HG02840 (cell line): ENCODE measurements around the gene SPNS2.

ENCODE experiments used
- ATAC-seq: cut with Tn5 transposase; IDR thresholded peaks from one replicate; pipeline ENCODE4 v1.9.1; 2021; ENCODE audit warnings: mild to moderate bottlenecking, moderate library complexity, moderate number of reproducible peaks; ENCODE audit not compliant: unreplicated experiment, low FRiP score

SPNS2 gene

GRCh38 chr17:4498461-4499397 lies at the start of gene SPNS2:
SPNS2 (plus strand) TSS chr17:4498881; CDS start chr17:4499048, 167 bp downstream.
- no peak for ATAC-seq

- no peak for ATAC-seq
Measured at GRCh38 chr17:4449736-4450135, 48.9 kb upstream of the SPNS2 start.

- no peak for ATAC-seq
Measured at GRCh38 chr17:4450710-4451316, 47.9 kb upstream of the SPNS2 start.

DNA sequence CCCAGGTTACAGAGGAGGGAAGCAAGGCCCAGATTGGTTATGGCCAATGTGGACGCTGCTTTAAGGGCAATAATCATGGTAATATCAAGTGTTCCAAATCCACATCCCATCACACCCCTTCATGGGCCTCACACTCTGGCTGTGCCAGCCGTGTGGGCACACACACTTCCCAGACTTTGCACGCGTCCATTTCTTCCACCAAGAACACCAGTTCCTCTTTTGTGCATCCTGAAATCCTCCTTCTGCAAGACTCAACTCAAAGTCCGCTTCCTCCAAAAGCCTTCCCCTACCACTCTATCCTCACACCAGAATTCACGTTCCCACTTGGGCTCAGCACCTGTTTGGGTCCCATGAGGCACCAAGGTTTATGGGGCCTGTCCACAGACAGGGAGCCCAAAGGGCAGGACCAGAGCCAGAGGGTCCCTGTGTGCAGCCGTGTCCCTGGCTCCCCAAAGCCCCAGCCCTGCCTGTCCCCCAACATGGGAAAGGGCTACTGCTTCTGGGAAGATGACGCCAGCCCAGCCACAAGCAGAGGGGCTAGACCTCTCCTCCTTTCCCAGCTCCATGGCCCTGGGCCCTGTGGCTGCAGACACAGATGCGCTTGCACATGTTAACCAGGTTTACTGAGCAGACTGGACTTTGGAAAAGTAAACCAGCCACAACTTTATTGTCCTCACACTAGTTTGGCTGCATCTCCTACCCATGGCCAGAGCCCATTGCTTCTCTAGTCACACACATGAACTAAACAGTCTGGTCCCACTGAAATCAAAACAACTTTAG lies 44.7 kb upstream of the SPNS2 start:
- ATAC-seq = no peak

- ATAC-seq = no peak
Measured at GRCh38 chr17:4460661-4461060, 38.0 kb upstream of the SPNS2 start.

GRCh38 chr17:4463818-4464476 lies 34.7 kb upstream of the SPNS2 start:
- ATAC-seq = no peak

GRCh38 chr17:4465786-4466185 lies 32.9 kb upstream of the SPNS2 start:
- no peak for ATAC-seq

GRCh38 chr17:4467287-4467686 lies 31.4 kb upstream of the SPNS2 start:
- no peak for ATAC-seq

GRCh38 chr17:4469552-4469951 lies 29.1 kb upstream of the SPNS2 start:
- ATAC-seq = no peak

- ATAC-seq = no peak
Measured at GRCh38 chr17:4472286-4472685, 26.4 kb upstream of the SPNS2 start.

- ATAC-seq = no peak
Measured at GRCh38 chr17:4474093-4474492, 24.6 kb upstream of the SPNS2 start.

DNA sequence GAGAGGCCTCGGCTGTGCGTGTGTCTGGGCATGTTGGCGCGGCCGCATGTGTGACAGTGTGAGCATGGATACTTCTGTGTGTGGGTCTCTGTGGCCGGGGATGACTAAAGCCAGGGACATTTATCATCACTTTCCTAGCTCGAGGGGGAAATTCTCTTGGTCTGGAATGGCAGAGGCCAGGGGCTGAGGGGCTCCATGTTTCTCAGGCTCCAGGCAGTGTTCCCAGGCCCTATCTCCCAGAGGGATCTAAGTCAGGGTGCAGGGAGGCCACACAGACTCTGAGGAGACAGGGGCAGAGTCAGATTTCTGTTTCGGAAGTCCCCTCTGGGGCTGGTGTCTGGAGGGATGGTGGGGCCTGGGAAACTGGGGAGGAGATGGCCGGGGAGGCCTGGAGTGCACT lies 23.7 kb upstream of the SPNS2 start:
- no peak for ATAC-seq

- ATAC-seq = no peak
Measured at GRCh38 chr17:4475463-4475862, 23.2 kb upstream of the SPNS2 start.

- no peak for ATAC-seq
Measured at GRCh38 chr17:4476017-4476416, 22.7 kb upstream of the SPNS2 start.

DNA sequence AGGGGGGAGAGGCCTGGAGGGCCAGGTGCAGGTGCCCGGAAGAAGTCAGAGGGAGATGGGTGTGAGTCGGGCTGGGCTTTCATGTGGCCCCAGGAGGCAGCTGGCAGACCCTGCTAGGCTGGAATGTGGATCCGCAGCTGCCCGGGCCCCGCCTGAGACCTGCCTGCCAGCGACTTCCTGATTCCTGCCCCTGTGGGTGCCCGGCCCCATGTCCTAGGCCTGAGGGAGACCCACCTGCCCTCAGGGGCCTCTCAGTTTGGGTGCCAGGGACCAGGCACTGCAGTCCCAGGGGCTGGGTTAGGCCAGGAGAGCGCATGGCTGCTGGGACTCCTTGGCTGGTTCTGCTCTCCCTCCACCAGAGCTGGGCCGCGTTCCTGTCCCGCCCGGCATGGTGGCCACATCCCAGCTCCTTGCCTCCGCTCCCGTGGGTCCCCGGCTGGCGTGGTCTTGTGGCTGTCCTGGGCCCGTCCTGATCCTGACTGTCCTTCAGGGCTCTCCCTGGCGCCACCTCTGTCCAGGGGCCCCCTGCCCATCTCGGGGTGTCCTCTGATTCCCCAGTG lies 22.1 kb upstream of the SPNS2 start:
- no peak for ATAC-seq

- ATAC-seq = no peak
Measured at GRCh38 chr17:4477255-4477791, 21.4 kb upstream of the SPNS2 start.

DNA sequence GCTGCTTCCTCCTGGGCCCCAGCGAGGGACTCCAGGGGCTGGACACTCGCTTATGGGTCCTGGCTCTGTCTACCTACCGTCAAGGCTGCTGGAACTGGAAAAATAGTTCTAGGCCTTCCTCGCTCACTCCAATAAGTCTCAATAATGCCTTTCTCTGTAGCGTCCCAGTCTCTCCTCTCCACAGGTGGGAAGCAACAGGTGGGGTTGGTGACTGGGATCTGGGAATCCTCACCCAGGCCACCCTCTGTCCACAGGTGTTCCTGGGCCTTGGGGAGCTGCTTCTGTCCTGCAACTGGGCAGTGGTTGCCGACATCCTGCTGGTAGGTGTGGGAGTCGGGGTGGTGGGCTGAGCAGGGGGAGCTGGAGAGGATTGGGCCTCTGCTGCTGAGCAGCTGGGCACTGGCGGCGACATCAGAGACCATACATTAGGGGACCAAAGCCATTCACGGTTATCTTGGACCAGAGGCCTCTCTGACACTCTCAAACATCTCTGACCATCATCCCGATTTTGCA lies 20.3 kb upstream of the SPNS2 start:
- ATAC-seq = no peak

GRCh38 chr17:4479340-4479981 lies 19.2 kb upstream of the SPNS2 start:
- no peak for ATAC-seq
